SU-DHL-6 (cell line): Measurements from ENCODE around the gene HSD17B2.

Experiments used
- CTCF ChIP-seq: fragments of 200-600 bp; sonication (generic); IDR thresholded peaks from one replicate; pipeline ENCODE4 v1.5.1; 2017; ENCODE audit warnings: antibody characterized with exemption, mild to moderate bottlenecking, low read length, moderate library complexity; ENCODE audit not compliant: insufficient read depth, poor library complexity, severe bottlenecking
- EZH2phosphoT487 ChIP-seq: fragments of 200-600 bp; sonication (generic), shearing (Covaris generic); conservative IDR thresholded peaks from 2 replicates; pipeline ENCODE4 v1.6.1; 2018; ENCODE audit warnings: mild to moderate bottlenecking, antibody characterized with exemption, low read length, moderate library complexity, mixed read lengths

GRCh38 chr16:82033006-82033405 lies 2.0 kb upstream of the HSD17B2 start:
- TF ChIP-seq EZH2phosphoT487 (no peak), CTCF (no peak)
